AG04450 (cell line): Measurements from ENCODE around the gene RAPGEFL1. TPM values are rescaled to one million over a fixed set of nuclear protein-coding genes. Genes with fewer than 3 reads are reported as not detected.

Experiments used
- CTCF ChIA-PET: fragments of 300-600, 350-600 bp; formaldehyde crosslinking; extraction: SDS; loops from one replicate; lab custom pipeline; 2022; ENCODE audit warnings: antibody characterized with exemption, inconsistent platforms; lab: Charles Lee
- POLR2A ChIA-PET: fragments of 350-600 bp; formaldehyde crosslinking; extraction: SDS; loops from one replicate; lab custom pipeline; 2021; ENCODE audit warnings: antibody characterized with exemption, inconsistent platforms; lab: Yijun Ruan, JAX
- DNase-seq: peaks from one replicate; pipeline ENCODE4 v3.0.0-alpha.2; 2011; ENCODE audit warnings: low read depth, low spot score
- H3K27ac ChIP-seq: one replicate; pipeline ENCODE4 v1.5.1; 2012; ENCODE audit warnings: low read depth, low read length, control low read depth
- H3K27me3 ChIP-seq: one replicate; pipeline ENCODE4 v1.6.0; 2012; ENCODE audit warnings: low read length; ENCODE audit not compliant: control insufficient read depth, insufficient read depth
- H3K4me3 ChIP-seq: 2 replicates; pipeline ENCODE4 v1.5.1; 2011; ENCODE audit warnings: mild to moderate bottlenecking, low read depth, low read length, control low read depth
- H3K9me3 ChIP-seq: 2 replicates; pipeline ENCODE4 v1.5.1; 2012; ENCODE audit warnings: low read length; ENCODE audit not compliant: control insufficient read depth, insufficient read depth
- polyA plus RNA-seq: library from polyadenylated mRNA; depleted of rRNA; stranded (reverse); fragments of >200 nt; gene quantifications from 2 replicates; pipeline ENCODE4 v1.2.3, GENCODE V29; 2011
- TF ChIP-seq, protein P1 (sequence below): IDR thresholded peaks from 2 replicates; pipeline ENCODE4 v1.5.1; 2011; ENCODE audit warnings: low read depth, low read length, control low read depth, inconsistent platforms

RAPGEFL1 gene
- polyA plus RNA-seq, 1 experiment, result 3.0 TPM

DNA sequence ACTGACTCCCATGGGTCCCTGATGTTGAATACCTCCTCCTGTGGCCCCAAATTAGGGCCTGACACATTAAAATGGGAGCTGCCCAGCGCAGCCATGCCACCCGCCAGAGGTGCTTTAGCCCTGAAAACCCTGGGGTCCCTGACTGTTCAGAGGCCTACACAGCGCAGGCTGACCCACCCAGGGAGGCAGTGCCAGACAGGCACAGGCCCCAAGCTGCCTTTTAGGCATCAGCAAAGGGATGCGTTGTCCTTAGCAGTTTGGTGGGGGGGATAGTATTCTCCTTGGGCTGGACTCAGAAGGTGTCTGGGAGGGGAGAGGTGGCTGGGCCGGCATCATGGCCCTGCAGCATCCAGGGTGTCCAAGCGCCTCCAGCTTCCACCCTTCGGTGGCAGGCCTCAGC lies 1.4 kb downstream of the RAPGEFL1 start:
- TF ChIP-seq, protein P1, sequence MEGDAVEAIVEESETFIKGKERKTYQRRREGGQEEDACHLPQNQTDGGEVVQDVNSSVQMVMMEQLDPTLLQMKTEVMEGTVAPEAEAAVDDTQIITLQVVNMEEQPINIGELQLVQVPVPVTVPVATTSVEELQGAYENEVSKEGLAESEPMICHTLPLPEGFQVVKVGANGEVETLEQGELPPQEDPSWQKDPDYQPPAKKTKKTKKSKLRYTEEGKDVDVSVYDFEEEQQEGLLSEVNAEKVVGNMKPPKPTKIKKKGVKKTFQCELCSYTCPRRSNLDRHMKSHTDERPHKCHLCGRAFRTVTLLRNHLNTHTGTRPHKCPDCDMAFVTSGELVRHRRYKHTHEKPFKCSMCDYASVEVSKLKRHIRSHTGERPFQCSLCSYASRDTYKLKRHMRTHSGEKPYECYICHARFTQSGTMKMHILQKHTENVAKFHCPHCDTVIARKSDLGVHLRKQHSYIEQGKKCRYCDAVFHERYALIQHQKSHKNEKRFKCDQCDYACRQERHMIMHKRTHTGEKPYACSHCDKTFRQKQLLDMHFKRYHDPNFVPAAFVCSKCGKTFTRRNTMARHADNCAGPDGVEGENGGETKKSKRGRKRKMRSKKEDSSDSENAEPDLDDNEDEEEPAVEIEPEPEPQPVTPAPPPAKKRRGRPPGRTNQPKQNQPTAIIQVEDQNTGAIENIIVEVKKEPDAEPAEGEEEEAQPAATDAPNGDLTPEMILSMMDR, result no peak
- ChIA-PET CTCF (interaction anchor here (1.0 to 1.7 kb wide), 3 partner anchors 12 to 166 kb away, joined by 4 to 6 read pairs (median 5); no protein-coding TSS in a partner anchor), POLR2A (no interaction called here)
- Histone ChIP-seq H3K27me3 (no peaks in the 10 kb centered on the region), H3K4me3 (no peak overlapping the region), H3K9me3 (no peaks in the 10 kb centered on the region), H3K27ac (no peak overlapping the region)
- no peak for DNase-seq

DNA sequence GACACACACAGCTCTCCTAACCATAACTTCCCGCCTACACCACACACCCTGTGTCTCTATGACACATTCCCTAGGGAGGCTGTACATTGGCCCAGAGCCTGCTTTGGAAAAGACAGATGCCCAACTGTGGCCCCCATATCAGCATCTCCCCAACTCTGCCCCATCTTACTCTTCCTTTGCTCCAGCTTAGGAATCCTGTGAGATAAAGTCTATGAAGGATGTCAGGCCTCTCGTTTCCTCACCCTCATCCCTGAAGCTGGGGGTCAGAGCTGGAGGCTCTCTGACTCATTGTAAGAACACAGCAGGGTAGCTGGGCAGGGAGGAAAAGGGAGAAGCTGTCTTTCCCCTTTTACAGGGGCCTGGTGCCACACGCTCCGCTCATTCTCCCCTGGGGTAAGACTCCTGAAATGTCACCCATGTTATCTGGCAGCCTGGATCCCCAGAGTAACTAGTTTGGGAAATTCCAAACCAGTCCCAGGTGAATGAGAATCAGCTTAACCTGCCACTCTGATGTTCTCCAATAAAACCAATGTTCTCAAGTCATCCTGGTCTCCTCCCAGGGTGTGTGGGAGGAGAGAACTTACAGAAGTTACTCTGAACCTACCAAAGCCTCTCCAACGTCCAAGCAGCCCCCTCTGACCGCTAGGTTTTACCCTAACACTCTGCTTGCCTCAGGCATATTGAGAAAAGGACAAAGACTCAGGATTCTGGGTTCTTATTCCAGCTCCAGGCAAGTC lies 2.8 kb downstream of the RAPGEFL1 start:
- ChIA-PET CTCF (interaction anchor here (0.6 to 1.7 kb wide), 7 partner anchors 10 to 167 kb away, joined by 3 to 8 read pairs (median 5); no protein-coding TSS in a partner anchor), POLR2A (interaction anchor here (0.9 to 1.3 kb wide), 4 partner anchors 11 to 52 kb away, joined by 3 to 4 read pairs (median 4); no protein-coding TSS in a partner anchor)
- no peaks in the 10 kb centered on the region for H3K27me3 ChIP-seq
- no peak for DNase-seq
- TF ChIP-seq, protein P1, result no peak
- H3K9me3 ChIP-seq, result no peaks in the 10 kb centered on the region
- H3K4me3 ChIP-seq, result no peak overlapping the region
- H3K27ac ChIP-seq, result no peak overlapping the region

DNA sequence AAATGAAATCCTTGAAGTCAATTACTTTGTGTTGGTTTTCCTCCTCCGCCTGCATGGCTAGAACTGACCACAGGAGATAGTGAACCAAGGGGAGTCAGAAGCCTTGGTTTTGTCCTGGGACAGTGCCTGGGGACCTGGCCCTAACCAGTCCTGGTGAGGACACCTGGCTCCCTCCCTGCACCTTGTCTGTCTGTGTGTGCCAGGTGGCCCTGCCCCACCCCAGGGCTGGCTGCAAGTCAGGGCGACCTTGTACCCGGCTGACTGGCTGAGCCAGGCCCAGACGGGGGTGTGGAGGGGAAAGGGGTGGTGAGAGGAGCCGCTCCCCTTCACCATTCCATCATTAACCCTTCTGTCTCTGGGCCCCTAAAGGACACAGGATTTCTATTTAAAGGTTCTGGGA lies 3.4 kb downstream of the RAPGEFL1 start:
- H3K27me3 ChIP-seq, result no peaks in the 10 kb centered on the region
- H3K9me3 ChIP-seq, result no peaks in the 10 kb centered on the region
- TF ChIP-seq, protein P1, result no peak
- ChIA-PET POLR2A (interaction anchor here (0.6 to 1.3 kb wide), 3 partner anchors 10 to 40 kb away, joined by 3 to 6 read pairs (median 4); partner anchors contain the start of gene CASC3), CTCF (interaction anchor here (0.6 to 1.7 kb wide), 4 partner anchors 10 to 105 kb away, joined by 4 to 8 read pairs (median 6); no protein-coding TSS in a partner anchor)
- H3K4me3 ChIP-seq, result no peak overlapping the region
- no peak for DNase-seq
- no peak overlapping the region for H3K27ac ChIP-seq

DNA sequence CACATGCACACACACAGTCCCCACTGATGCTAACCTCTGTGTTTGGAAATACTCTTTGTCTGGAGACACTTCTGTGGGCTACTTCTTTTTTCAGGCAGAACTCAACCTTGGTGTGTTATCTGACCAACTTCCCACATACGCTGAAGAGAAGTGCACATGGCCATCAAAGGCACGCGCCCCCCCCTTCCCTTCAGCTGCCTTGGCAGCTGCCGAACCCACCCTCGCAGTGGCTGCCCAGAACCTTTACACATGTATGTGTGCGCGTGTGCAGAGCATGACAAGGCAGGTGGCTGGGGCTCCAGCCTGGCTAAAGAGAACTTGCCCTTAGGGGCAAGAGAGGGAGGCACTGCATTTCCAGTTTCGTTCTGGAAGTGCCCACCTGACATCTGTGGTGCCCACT lies 3.9 kb downstream of the RAPGEFL1 start:
- TF ChIP-seq, protein P1, result no peak
- no peak for DNase-seq
- Histone ChIP-seq H3K4me3 (no peak overlapping the region), H3K27me3 (no peaks in the 10 kb centered on the region), H3K27ac (no peak overlapping the region), H3K9me3 (no peaks in the 10 kb centered on the region)
- ChIA-PET POLR2A (interaction anchor here (0.6 kb wide), 1 partner anchor 41 kb away, joined by 6 read pairs; the partner anchor contains the start of gene CASC3), CTCF (no interaction called here)

DNA sequence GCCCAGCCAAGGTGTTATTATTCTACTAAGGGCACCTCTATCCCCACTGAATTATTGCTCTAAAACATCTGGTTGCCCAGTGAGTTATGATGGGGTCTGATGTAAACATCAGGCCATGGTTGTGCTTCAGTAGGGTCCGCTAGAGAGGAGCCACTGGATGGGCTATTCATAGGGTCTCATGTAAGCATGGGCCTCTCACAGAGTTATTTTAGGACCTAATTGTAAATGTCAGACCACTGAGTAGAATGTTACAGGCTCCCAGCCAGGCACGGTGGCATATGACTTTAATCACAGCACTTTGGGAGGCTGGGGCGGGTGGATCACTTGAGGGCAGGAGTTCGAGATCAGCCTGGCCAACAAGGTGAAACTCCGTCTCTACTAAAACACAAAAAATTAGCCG lies 5.3 kb downstream of the RAPGEFL1 start:
- CTCF ChIA-PET, result no interaction called here
- no peak overlapping the region for H3K27ac ChIP-seq
- no peak for DNase-seq
- H3K9me3 ChIP-seq, result no peaks in the 10 kb centered on the region
- no peak overlapping the region for H3K4me3 ChIP-seq
- POLR2A ChIA-PET, result interaction anchor here (0.7 kb wide), 1 partner anchor 27 kb away, joined by 3 read pairs; no protein-coding TSS in a partner anchor
- TF ChIP-seq, protein P1, result no peak
- H3K27me3 ChIP-seq, result no peaks in the 10 kb centered on the region
